ENCODE data around the gene CNTN6.

GRCh38 chr3:1079662-1080061 is 13.2 kb upstream of the CNTN6 start:
- TF ChIP-seq CTCF (IDR thresholded peaks at IDR 0.05) = no peak
- TF ChIP-seq POLR2A (IDR thresholded peaks at IDR 0.05) = no peak
